ENCODE data around the gene GRPEL1. TPM values are rescaled to one million over a fixed set of nuclear protein-coding genes. Genes with fewer than 3 reads are reported as not detected.

The GRPEL1 gene
- polyA plus RNA-seq, 1 donor from 2014 or later = 28.5 TPM

DNA sequence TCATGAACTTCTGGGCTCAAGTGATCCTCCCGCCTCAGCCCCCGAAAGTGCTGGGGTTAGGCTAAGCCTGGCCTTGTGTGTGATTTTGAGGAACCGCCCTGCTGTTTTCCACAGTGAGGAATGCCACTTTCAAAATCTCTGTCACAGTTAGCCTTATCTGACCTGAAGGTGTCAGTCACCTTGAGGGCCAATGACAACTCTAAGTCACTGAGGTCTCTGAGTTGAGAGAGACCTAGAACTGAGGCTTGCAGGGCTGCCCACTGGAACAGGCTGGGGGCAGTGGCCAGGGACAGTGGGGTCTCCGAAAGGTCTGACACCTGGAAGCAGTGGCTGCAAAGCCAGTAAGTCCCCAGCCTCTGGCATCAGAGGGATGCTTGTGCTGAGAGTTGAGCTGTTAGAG, 18.6 kb downstream of the GRPEL1 start:
- Histone ChIP-seq H3K9me3 (ENCODE audit: low read length) (no peaks in the 10 kb centered on the region), H4K20me1 (ENCODE audit: insufficient read depth) (peaks cover 4% of the 10 kb centered on the region), H3K4me3 (ENCODE audit: low read length) (no peak overlapping the region), H3K9me2 (ENCODE audit: insufficient read depth, low read length) (no peaks in the 10 kb centered on the region), H3K79me2 (replicated peaks; ENCODE audit: insufficient read depth, low read length) (peaks cover 38% of the 10 kb centered on the region), H2AFZ (ENCODE audit: low read depth, low read length) (no peak overlapping the region), H3K4me2 (ENCODE audit: low read length) (no peak overlapping the region), H3K27me3 (ENCODE audit: insufficient read depth, low read depth, low read length) (no peaks in the 10 kb centered on the region), H3K9ac (ENCODE audit: low read length) (no peak overlapping the region), H3K36me3 (ENCODE audit: insufficient read depth, low read length) (no peaks in the 10 kb centered on the region), H3K27ac (ENCODE audit: low read length) (no peak overlapping the region), H3F3A (ENCODE audit: insufficient read depth, low read length, poor library complexity, severe bottlenecking) (no peaks in the 10 kb centered on the region)
- TF ChIP-seq, protein P1, sequence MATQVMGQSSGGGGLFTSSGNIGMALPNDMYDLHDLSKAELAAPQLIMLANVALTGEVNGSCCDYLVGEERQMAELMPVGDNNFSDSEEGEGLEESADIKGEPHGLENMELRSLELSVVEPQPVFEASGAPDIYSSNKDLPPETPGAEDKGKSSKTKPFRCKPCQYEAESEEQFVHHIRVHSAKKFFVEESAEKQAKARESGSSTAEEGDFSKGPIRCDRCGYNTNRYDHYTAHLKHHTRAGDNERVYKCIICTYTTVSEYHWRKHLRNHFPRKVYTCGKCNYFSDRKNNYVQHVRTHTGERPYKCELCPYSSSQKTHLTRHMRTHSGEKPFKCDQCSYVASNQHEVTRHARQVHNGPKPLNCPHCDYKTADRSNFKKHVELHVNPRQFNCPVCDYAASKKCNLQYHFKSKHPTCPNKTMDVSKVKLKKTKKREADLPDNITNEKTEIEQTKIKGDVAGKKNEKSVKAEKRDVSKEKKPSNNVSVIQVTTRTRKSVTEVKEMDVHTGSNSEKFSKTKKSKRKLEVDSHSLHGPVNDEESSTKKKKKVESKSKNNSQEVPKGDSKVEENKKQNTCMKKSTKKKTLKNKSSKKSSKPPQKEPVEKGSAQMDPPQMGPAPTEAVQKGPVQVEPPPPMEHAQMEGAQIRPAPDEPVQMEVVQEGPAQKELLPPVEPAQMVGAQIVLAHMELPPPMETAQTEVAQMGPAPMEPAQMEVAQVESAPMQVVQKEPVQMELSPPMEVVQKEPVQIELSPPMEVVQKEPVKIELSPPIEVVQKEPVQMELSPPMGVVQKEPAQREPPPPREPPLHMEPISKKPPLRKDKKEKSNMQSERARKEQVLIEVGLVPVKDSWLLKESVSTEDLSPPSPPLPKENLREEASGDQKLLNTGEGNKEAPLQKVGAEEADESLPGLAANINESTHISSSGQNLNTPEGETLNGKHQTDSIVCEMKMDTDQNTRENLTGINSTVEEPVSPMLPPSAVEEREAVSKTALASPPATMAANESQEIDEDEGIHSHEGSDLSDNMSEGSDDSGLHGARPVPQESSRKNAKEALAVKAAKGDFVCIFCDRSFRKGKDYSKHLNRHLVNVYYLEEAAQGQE (IDR thresholded peaks at IDR 0.05; ENCODE audit: borderline replicate concordance) = no peak
- no peak for TF ChIP-seq EP300 (conservative IDR thresholded peaks at IDR 0.05; ENCODE audit: poor library complexity, severe bottlenecking)
- TF ChIP-seq TAF1 (IDR thresholded peaks at IDR 0.05; ENCODE audit: low read depth) = no peak

DNA sequence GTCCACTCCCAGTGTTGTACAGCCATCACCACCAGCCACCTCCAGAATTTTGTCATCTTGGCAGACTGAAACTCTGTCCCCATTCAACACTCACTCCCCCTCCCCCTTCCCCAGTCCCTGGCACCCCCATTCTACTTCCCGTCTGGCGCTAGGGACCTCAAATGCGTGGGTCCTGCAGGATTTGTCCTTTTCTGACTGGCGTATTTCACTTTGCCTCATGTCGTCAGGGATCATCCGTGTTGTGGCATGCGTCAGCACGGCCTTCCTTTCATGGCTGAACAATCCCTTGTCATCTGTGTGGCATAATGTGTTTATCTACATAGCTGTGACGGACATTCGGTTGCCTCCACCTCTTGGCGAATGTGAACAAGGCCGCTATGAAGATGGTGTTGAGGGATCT, 19.2 kb downstream of the GRPEL1 start:
- no peak overlapping the region for H3K9ac ChIP-seq (ENCODE audit: low read length)
- no peak overlapping the region for H3K4me3 ChIP-seq (ENCODE audit: low read length)
- H2AFZ ChIP-seq (ENCODE audit: low read depth, low read length) = no peak overlapping the region
- TF ChIP-seq, protein P1 (IDR thresholded peaks at IDR 0.05; ENCODE audit: borderline replicate concordance) = no peak
- TF ChIP-seq, protein P2, sequence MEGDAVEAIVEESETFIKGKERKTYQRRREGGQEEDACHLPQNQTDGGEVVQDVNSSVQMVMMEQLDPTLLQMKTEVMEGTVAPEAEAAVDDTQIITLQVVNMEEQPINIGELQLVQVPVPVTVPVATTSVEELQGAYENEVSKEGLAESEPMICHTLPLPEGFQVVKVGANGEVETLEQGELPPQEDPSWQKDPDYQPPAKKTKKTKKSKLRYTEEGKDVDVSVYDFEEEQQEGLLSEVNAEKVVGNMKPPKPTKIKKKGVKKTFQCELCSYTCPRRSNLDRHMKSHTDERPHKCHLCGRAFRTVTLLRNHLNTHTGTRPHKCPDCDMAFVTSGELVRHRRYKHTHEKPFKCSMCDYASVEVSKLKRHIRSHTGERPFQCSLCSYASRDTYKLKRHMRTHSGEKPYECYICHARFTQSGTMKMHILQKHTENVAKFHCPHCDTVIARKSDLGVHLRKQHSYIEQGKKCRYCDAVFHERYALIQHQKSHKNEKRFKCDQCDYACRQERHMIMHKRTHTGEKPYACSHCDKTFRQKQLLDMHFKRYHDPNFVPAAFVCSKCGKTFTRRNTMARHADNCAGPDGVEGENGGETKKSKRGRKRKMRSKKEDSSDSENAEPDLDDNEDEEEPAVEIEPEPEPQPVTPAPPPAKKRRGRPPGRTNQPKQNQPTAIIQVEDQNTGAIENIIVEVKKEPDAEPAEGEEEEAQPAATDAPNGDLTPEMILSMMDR (IDR thresholded peaks at IDR 0.05; ENCODE audit: poor library complexity, severe bottlenecking) = no peak
- TF ChIP-seq POLR2AphosphoS5 (IDR thresholded peaks at IDR 0.05) (no peak), MXI1 (conservative IDR thresholded peaks at IDR 0.05; ENCODE audit: poor library complexity, severe bottlenecking) (no peak), EP300 (conservative IDR thresholded peaks at IDR 0.05; ENCODE audit: poor library complexity, severe bottlenecking) (no peak), EZH2 (IDR thresholded peaks at IDR 0.05; ENCODE audit: borderline replicate concordance, insufficient read depth, low read length, poor library complexity, severe bottlenecking) (no peak)
- H3K4me2 ChIP-seq (ENCODE audit: low read length) = no peak overlapping the region
- H3K36me3 ChIP-seq (ENCODE audit: insufficient read depth, low read length) = no peaks in the 10 kb centered on the region
- no peak overlapping the region for H3K27ac ChIP-seq (ENCODE audit: low read length)
- H4K20me1 ChIP-seq (ENCODE audit: insufficient read depth) = peaks cover 10% of the 10 kb centered on the region
- peaks cover 43% of the 10 kb centered on the region for H3K79me2 ChIP-seq (replicated peaks; ENCODE audit: insufficient read depth, low read length)
- H3K9me3 ChIP-seq (ENCODE audit: low read length) = no peaks in the 10 kb centered on the region
- H3F3A ChIP-seq (ENCODE audit: insufficient read depth, low read length, poor library complexity, severe bottlenecking) = no peaks in the 10 kb centered on the region
- H3K9me2 ChIP-seq (ENCODE audit: insufficient read depth, low read length) = no peaks in the 10 kb centered on the region
- H3K27me3 ChIP-seq (ENCODE audit: insufficient read depth, low read depth, low read length) = no peaks in the 10 kb centered on the region

All from neural cell (in vitro differentiated cells).